Thymus (tissue), 11 donors: Measurements from ENCODE around the gene A1CF. TPM values are rescaled to one million over a fixed set of nuclear protein-coding genes. Genes with fewer than 3 reads are reported as not detected.

ENCODE experiments used
- DNase-seq, 9 donors: peaks; one replicate each; pipeline ENCODE4 v3.0.0-alpha.2; 2013; ENCODE audit warnings: low spot score in 9 of 9, low read depth in 6 of 9, missing footprints in 1 of 9
- H3K27ac ChIP-seq, 2 donors: one replicate each; pipeline ENCODE4 v1.5.1; 2013; ENCODE audit warnings: control low read depth in 1 of 2, low read depth in 1 of 2, low read length in 1 of 2, mild to moderate bottlenecking in 1 of 2, moderate library complexity in 1 of 2
- H3K27me3 ChIP-seq, 2 donors: one replicate each; pipeline ENCODE4 v1.5.1; 2013; ENCODE audit warnings: low read length in 1 of 2; ENCODE audit not compliant: control insufficient read depth in 2 of 2, insufficient read depth in 1 of 2
- H3K36me3 ChIP-seq, 2 donors: one replicate each; pipeline ENCODE4 v1.5.1; 2013; ENCODE audit warnings: low read length in 1 of 2, mild to moderate bottlenecking in 1 of 2, moderate library complexity in 1 of 2; ENCODE audit not compliant: control insufficient read depth in 2 of 2, insufficient read depth in 2 of 2
- H3K4me1 ChIP-seq, 2 donors: one replicate each; pipeline ENCODE4 v1.5.1; 2013; ENCODE audit warnings: low read length in 2 of 2; ENCODE audit not compliant: control insufficient read depth in 2 of 2, insufficient read depth in 2 of 2
- H3K4me3 ChIP-seq, 2 donors: one replicate each; pipeline ENCODE4 v1.5.1; 2013; ENCODE audit warnings: low read length in 2 of 2, control low read depth in 1 of 2, mild to moderate bottlenecking in 1 of 2
- H3K9me3 ChIP-seq, 2 donors: one replicate each; pipeline ENCODE4 v1.5.1; 2013; ENCODE audit warnings: low read length in 1 of 2, mild to moderate bottlenecking in 1 of 2; ENCODE audit not compliant: control insufficient read depth in 2 of 2, insufficient read depth in 1 of 2
- WGBS: extraction: QIAGEN DNeasy Blood & Tissue Kit; methylation state at CpG from one replicate; pipeline ENCODE4 v1.1.7; 2013; 5-methylcytosine and 5-hydroxymethylcytosine counted together
- polyA plus RNA-seq: library from polyadenylated mRNA; stranded (reverse); fragments of 200-250 nt; gene quantifications from one replicate; pipeline ENCODE4 v1.2.3, GENCODE V29; 2013
- total RNA-seq: library from RNA; stranded (reverse); fragments of 120-200 nt; gene quantifications from one replicate; pipeline ENCODE4 v1.2.4, GENCODE V29; 2013
- donor health status: healthy.

Gene A1CF
- total and polyA plus RNA-seq, 2 donors = 0.02 to 0.05 TPM

GRCh38 chr10:50851884-50852671 is 33.3 kb downstream of the A1CF start:
- no peak overlapping the region for H3K27ac ChIP-seq
- H3K36me3 ChIP-seq = no peaks in the 10 kb centered on the region
- H3K9me3 ChIP-seq = no peaks in the 10 kb centered on the region
- 92% methylated on average over 6 of the region's 6 CpGs for WGBS
- H3K27me3 ChIP-seq = no peaks in the 10 kb centered on the region
- no peak overlapping the region for H3K4me3 ChIP-seq
- no peak for DNase-seq
- no peaks in the 10 kb centered on the region for H3K4me1 ChIP-seq

GRCh38 chr10:50850578-50851230 is 34.7 kb downstream of the A1CF start:
- WGBS = 88% methylated on average over 5 of the region's 5 CpGs
- Histone ChIP-seq H3K36me3 (no peaks in the 10 kb centered on the region), H3K9me3 (no peaks in the 10 kb centered on the region), H3K4me3 (no peak overlapping the region), H3K27ac (no peak overlapping the region), H3K27me3 (no peaks in the 10 kb centered on the region), H3K4me1 (no peaks in the 10 kb centered on the region)
- no peak for DNase-seq

DNA sequence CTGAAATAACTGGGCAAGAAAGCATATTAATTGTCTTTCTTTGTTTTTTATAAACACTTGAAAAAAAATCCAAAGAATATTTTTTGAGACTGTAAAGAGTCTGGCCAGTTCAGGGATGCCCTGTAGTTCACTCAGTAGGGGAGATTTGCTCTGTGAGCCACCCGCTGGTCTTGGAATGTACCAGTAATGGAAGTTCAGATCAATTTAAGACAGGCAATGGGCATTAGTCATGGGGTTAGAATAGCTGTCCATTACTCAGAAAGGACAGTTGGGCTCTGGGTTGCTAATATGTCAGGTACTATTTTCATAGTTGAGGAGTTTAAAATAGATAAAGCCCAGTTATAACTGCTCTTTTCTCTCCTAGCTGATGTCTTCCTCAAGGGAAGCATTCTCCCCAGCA is 38.7 kb downstream of the A1CF start:
- WGBS = 87% methylated on average over 1 of the region's 1 CpG
- Histone ChIP-seq H3K4me3 (no peak overlapping the region), H3K36me3 (no peaks in the 10 kb centered on the region), H3K27me3 (no peaks in the 10 kb centered on the region), H3K27ac (no peak overlapping the region), H3K4me1 (no peaks in the 10 kb centered on the region), H3K9me3 (no peaks in the 10 kb centered on the region)
- DNase-seq = no peak

GRCh38 chr10:50837095-50837494 is 48.3 kb downstream of the A1CF start:
- H3K4me1 ChIP-seq = no peaks in the 10 kb centered on the region
- H3K9me3 ChIP-seq = no peaks in the 10 kb centered on the region
- no peak for DNase-seq
- H3K27me3 ChIP-seq = no peaks in the 10 kb centered on the region
- H3K36me3 ChIP-seq = no peaks in the 10 kb centered on the region
- H3K4me3 ChIP-seq = no peak overlapping the region
- no peak overlapping the region for H3K27ac ChIP-seq
- WGBS = 95% methylated on average over 1 of the region's 1 CpG

DNA sequence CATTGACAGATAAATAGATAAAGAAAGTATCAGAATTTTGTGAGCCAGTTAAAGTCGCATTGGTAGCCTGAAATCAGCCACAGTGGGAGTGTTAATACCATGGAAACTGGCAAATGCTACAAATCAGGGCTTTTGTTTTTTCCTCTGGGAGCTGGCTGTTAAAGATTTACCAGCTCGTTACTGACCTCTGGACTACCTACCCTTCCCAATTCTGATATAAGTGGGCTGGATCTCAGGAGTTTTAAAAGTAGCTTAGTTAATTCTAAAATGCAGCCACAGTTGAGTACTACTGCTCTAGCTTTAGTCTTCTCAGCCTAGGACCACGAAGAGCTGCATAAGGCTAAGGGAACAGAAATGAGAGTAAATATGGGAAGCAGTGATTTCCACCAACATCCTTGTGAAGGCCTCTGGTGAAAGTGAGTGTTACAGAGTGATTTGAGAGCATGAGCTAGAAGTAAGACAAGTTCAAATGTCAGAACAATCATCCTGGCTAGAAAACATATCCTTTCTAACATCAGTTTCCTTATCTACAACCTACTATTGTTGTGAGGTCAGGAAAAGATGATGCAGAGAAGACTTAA is 53.2 kb downstream of the A1CF start:
- no peak overlapping the region for H3K4me3 ChIP-seq
- DNase-seq = no peak
- H3K27ac ChIP-seq = no peak overlapping the region
- WGBS = 79% methylated on average over 3 of the region's 3 CpGs
- H3K9me3 ChIP-seq = no peaks in the 10 kb centered on the region
- H3K27me3 ChIP-seq = no peaks in the 10 kb centered on the region
- H3K4me1 ChIP-seq = no peaks in the 10 kb centered on the region
- H3K36me3 ChIP-seq = no peaks in the 10 kb centered on the region

- Histone ChIP-seq H3K36me3 (no peaks in the 10 kb centered on the region), H3K27ac (no peak overlapping the region), H3K4me1 (no peaks in the 10 kb centered on the region), H3K4me3 (no peak overlapping the region), H3K27me3 (no peaks in the 10 kb centered on the region), H3K9me3 (no peaks in the 10 kb centered on the region)
- no peak for DNase-seq
- WGBS = 97% methylated on average over 1 of the region's 1 CpG
Observed at GRCh38 chr10:50830066-50830465, 55.4 kb downstream of the A1CF start.

- 92% methylated on average over 1 of the region's 1 CpG for WGBS
Observed at GRCh38 chr10:50824782-50825181, 60.6 kb downstream of the A1CF start.

DNA sequence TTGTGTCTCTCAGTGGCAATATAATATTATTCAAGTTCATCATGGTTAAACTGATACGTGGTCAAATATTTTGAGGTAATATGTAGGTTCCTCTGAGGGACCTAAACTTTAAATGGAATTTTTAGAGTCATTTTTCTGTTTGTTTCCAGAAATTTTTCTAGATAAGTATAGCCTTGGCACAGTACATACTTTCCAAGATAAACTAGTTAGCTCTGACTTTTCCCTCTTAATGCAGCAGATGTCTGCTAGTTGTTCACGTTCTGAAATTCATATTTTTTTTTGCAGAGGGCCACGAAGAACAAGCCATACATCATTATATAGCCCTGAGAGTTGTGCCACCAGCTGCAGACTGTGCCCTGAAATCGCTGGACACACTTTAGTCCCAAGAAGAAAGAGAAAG is 61.6 kb downstream of the A1CF start:
- Histone ChIP-seq H3K4me1 (no peaks in the 10 kb centered on the region), H3K36me3 (no peaks in the 10 kb centered on the region), H3K27me3 (no peaks in the 10 kb centered on the region), H3K4me3 (no peak overlapping the region), H3K27ac (no peak overlapping the region), H3K9me3 (no peaks in the 10 kb centered on the region)
- WGBS = 66% methylated on average over 4 of the region's 4 CpGs
- DNase-seq = no peak

More at GRCh38 chr10:50824782-50825181, 60.6 kb downstream of the A1CF start:
- H3K36me3 ChIP-seq = no peaks in the 10 kb centered on the region
- no peaks in the 10 kb centered on the region for H3K9me3 ChIP-seq
- no peaks in the 10 kb centered on the region for H3K27me3 ChIP-seq
- DNase-seq = no peak
- H3K4me3 ChIP-seq = no peak overlapping the region
- H3K27ac ChIP-seq = no peak overlapping the region
- no peaks in the 10 kb centered on the region for H3K4me1 ChIP-seq

DNA sequence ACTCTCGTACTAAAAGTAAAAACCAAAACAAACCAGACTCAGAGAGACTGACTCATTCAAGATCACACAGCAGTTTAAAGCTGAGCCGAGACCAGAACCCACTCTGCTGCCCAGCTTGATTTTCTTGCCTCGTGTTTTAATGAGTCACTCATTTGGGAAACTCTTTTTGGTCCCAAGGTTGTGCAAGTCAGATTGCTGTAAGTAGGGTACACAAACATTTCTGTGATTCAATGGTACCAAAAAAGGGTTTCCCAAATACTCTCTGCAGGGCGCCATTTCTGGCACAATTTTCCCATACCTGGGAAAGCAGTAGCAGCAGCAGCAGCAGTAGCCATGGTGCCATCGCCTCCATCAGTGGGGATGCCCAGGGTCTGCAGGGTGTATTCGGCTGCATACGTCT is 75.8 kb downstream of the A1CF start:
- no peak overlapping the region for H3K27ac ChIP-seq
- H3K36me3 ChIP-seq = no peaks in the 10 kb centered on the region
- no peaks in the 10 kb centered on the region for H3K4me1 ChIP-seq
- 93% methylated on average over 7 of the region's 7 CpGs for WGBS
- no peaks in the 10 kb centered on the region for H3K9me3 ChIP-seq
- H3K27me3 ChIP-seq = no peaks in the 10 kb centered on the region
- no peak for DNase-seq
- H3K4me3 ChIP-seq = no peak overlapping the region
